C4-2B (cell line): ENCODE measurements around the gene SHANK1.

Source experiments
- ZFX ChIP-seq: fragments of 450-650 bp; IDR thresholded peaks from 2 replicates; pipeline ENCODE4 v1.6.1; 2017
- TF ChIP-seq, protein P1 (sequence below): fragments of 450-650 bp; conservative IDR thresholded peaks from 2 replicates; pipeline ENCODE4 v1.5.1; 2017; ENCODE audit warnings: mild to moderate bottlenecking

DNA sequence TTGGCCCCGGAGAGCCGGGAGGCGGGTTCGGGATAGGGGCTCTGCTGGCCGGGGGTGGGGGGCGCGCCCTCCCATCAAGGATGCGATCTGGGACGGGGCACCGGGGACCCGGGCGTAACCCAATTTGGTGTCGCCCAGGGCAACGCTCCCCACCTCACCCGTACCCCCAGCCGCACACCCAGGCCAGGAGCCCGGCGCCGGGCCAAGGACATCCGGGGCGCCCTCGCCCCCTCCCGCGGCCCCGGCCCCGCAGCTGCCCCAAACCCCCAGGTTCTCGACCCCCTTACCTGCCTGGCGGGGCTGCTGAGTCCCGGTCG is 525 bp downstream of the SHANK1 start:
- TF ChIP-seq, protein P1, sequence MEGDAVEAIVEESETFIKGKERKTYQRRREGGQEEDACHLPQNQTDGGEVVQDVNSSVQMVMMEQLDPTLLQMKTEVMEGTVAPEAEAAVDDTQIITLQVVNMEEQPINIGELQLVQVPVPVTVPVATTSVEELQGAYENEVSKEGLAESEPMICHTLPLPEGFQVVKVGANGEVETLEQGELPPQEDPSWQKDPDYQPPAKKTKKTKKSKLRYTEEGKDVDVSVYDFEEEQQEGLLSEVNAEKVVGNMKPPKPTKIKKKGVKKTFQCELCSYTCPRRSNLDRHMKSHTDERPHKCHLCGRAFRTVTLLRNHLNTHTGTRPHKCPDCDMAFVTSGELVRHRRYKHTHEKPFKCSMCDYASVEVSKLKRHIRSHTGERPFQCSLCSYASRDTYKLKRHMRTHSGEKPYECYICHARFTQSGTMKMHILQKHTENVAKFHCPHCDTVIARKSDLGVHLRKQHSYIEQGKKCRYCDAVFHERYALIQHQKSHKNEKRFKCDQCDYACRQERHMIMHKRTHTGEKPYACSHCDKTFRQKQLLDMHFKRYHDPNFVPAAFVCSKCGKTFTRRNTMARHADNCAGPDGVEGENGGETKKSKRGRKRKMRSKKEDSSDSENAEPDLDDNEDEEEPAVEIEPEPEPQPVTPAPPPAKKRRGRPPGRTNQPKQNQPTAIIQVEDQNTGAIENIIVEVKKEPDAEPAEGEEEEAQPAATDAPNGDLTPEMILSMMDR: no peak
- no peak for TF ChIP-seq ZFX
